ENCODE data around the gene ZXDC.

The ZXDC gene

GRCh38 chr3:126475413-126476114 is at the start of gene ZXDC:
TSS of gene ZXDC (minus strand) at chr3:126475891. CDS start at chr3:126475865, 26 bp downstream.
- Histone ChIP-seq H3K9me3 (ENCODE audit: control insufficient read depth, low read length) (no peaks in the 10 kb centered on the region), H3K27me3 (replicated peaks; ENCODE audit: control insufficient read depth, insufficient read depth, low read length) (no peaks in the 10 kb centered on the region), H3K9ac (ENCODE audit: low read length) (peak within 1 kb of the TSS; percentile 95), H3K4me3 (ENCODE audit: low read length) (peak within 1 kb of the TSS; percentile 97), H3K4me1 (ENCODE audit: control insufficient read depth, insufficient read depth, low read length) (peaks cover 36% of the 10 kb centered on the region), H3K36me3 (ENCODE audit: control insufficient read depth, insufficient read depth, low read length, severe bottlenecking) (peaks cover 10% of the 10 kb centered on the region)
- DNase-seq (ENCODE audit: low read depth), result peak; percentile 97

- Histone ChIP-seq H3K9ac (ENCODE audit: low read length) (no peak overlapping the region), H3K4me1 (ENCODE audit: control insufficient read depth, insufficient read depth, low read length) (peaks cover 3% of the 10 kb centered on the region), H3K9me3 (ENCODE audit: control insufficient read depth, low read length) (no peaks in the 10 kb centered on the region), H3K36me3 (ENCODE audit: control insufficient read depth, insufficient read depth, low read length, severe bottlenecking) (no peaks in the 10 kb centered on the region), H3K4me3 (ENCODE audit: low read length) (no peak overlapping the region), H3K27me3 (replicated peaks; ENCODE audit: control insufficient read depth, insufficient read depth, low read length) (peaks cover 27% of the 10 kb centered on the region)
- no peak for DNase-seq (ENCODE audit: low read depth)
These were observed 49.6 kb upstream of the ZXDC start for GRCh38 chr3:126525091-126525852.

GRCh38 chr3:126524429-126524988 is 48.8 kb upstream of the ZXDC start:
- Histone ChIP-seq H3K4me1 (ENCODE audit: control insufficient read depth, insufficient read depth, low read length) (peaks cover 3% of the 10 kb centered on the region), H3K27me3 (replicated peaks; ENCODE audit: control insufficient read depth, insufficient read depth, low read length) (peaks cover 33% of the 10 kb centered on the region), H3K36me3 (ENCODE audit: control insufficient read depth, insufficient read depth, low read length, severe bottlenecking) (no peaks in the 10 kb centered on the region), H3K9me3 (ENCODE audit: control insufficient read depth, low read length) (no peaks in the 10 kb centered on the region), H3K9ac (ENCODE audit: low read length) (no peak overlapping the region), H3K4me3 (ENCODE audit: low read length) (peak overlapping the region; percentile 62)
- no peak for DNase-seq (ENCODE audit: low read depth)

- no peak within 1 kb of the TSS for H3K9ac ChIP-seq (ENCODE audit: low read length)
These were observed 48.2 kb upstream of the ZXDC start, which contains the start of gene CHST13 for GRCh38 chr3:126523745-126524428. TSS of gene CHST13 (plus strand) at chr3:126524155. CDS start at chr3:126524333, 178 bp downstream.

GRCh38 chr3:126522363-126522788 is 46.7 kb upstream of the ZXDC start:
- peaks cover 46% of the 10 kb centered on the region for H3K27me3 ChIP-seq (replicated peaks; ENCODE audit: control insufficient read depth, insufficient read depth, low read length)

More at GRCh38 chr3:126523745-126524428, 48.2 kb upstream of the ZXDC start, which contains the start of gene CHST13:
- Histone ChIP-seq H3K4me1 (ENCODE audit: control insufficient read depth, insufficient read depth, low read length) (no peaks in the 10 kb centered on the region), H3K4me3 (ENCODE audit: low read length) (peak within 1 kb of the TSS; percentile 62), H3K36me3 (ENCODE audit: control insufficient read depth, insufficient read depth, low read length, severe bottlenecking) (no peaks in the 10 kb centered on the region), H3K27me3 (replicated peaks; ENCODE audit: control insufficient read depth, insufficient read depth, low read length) (peaks cover 36% of the 10 kb centered on the region), H3K9me3 (ENCODE audit: control insufficient read depth, low read length) (no peaks in the 10 kb centered on the region)
- DNase-seq (ENCODE audit: low read depth), result peak; percentile 76

GRCh38 chr3:126521122-126521891 is 45.6 kb upstream of the ZXDC start:
- Histone ChIP-seq H3K9ac (ENCODE audit: low read length) (no peak overlapping the region), H3K9me3 (ENCODE audit: control insufficient read depth, low read length) (no peaks in the 10 kb centered on the region), H3K27me3 (replicated peaks; ENCODE audit: control insufficient read depth, insufficient read depth, low read length) (peaks cover 47% of the 10 kb centered on the region), H3K4me1 (ENCODE audit: control insufficient read depth, insufficient read depth, low read length) (no peaks in the 10 kb centered on the region), H3K36me3 (ENCODE audit: control insufficient read depth, insufficient read depth, low read length, severe bottlenecking) (no peaks in the 10 kb centered on the region), H3K4me3 (ENCODE audit: low read length) (no peak overlapping the region)
- no peak for DNase-seq (ENCODE audit: low read depth)

More at GRCh38 chr3:126522363-126522788, 46.7 kb upstream of the ZXDC start:
- Histone ChIP-seq H3K36me3 (ENCODE audit: control insufficient read depth, insufficient read depth, low read length, severe bottlenecking) (no peaks in the 10 kb centered on the region), H3K9ac (ENCODE audit: low read length) (no peak overlapping the region), H3K4me1 (ENCODE audit: control insufficient read depth, insufficient read depth, low read length) (no peaks in the 10 kb centered on the region), H3K4me3 (ENCODE audit: low read length) (no peak overlapping the region), H3K9me3 (ENCODE audit: control insufficient read depth, low read length) (no peaks in the 10 kb centered on the region)
- DNase-seq (ENCODE audit: low read depth), result peak; percentile 88

- H3K36me3 ChIP-seq (ENCODE audit: control insufficient read depth, insufficient read depth, low read length, severe bottlenecking), result no peaks in the 10 kb centered on the region
- H3K9me3 ChIP-seq (ENCODE audit: control insufficient read depth, low read length), result no peaks in the 10 kb centered on the region
- no peaks in the 10 kb centered on the region for H3K4me1 ChIP-seq (ENCODE audit: control insufficient read depth, insufficient read depth, low read length)
- H3K9ac ChIP-seq (ENCODE audit: low read length), result no peak overlapping the region
- no peak for DNase-seq (ENCODE audit: low read depth)
- H3K4me3 ChIP-seq (ENCODE audit: low read length), result no peak overlapping the region
- peaks cover 38% of the 10 kb centered on the region for H3K27me3 ChIP-seq (replicated peaks; ENCODE audit: control insufficient read depth, insufficient read depth, low read length)
These were observed 44.1 kb upstream of the ZXDC start for GRCh38 chr3:126519506-126520455.

- no peak overlapping the region for H3K9ac ChIP-seq (ENCODE audit: low read length)
- H3K4me3 ChIP-seq (ENCODE audit: low read length), result no peak overlapping the region
- H3K9me3 ChIP-seq (ENCODE audit: control insufficient read depth, low read length), result no peaks in the 10 kb centered on the region
- H3K4me1 ChIP-seq (ENCODE audit: control insufficient read depth, insufficient read depth, low read length), result no peaks in the 10 kb centered on the region
- no peaks in the 10 kb centered on the region for H3K36me3 ChIP-seq (ENCODE audit: control insufficient read depth, insufficient read depth, low read length, severe bottlenecking)
- peaks cover 37% of the 10 kb centered on the region for H3K27me3 ChIP-seq (replicated peaks; ENCODE audit: control insufficient read depth, insufficient read depth, low read length)
- no peak for DNase-seq (ENCODE audit: low read depth)
These were observed 43.1 kb upstream of the ZXDC start for GRCh38 chr3:126518779-126519177.

GRCh38 chr3:126517986-126518778 is 42.5 kb upstream of the ZXDC start:
- Histone ChIP-seq H3K27me3 (replicated peaks; ENCODE audit: control insufficient read depth, insufficient read depth, low read length) (peaks cover 36% of the 10 kb centered on the region), H3K4me3 (ENCODE audit: low read length) (no peak overlapping the region), H3K9ac (ENCODE audit: low read length) (no peak overlapping the region), H3K9me3 (ENCODE audit: control insufficient read depth, low read length) (no peaks in the 10 kb centered on the region), H3K4me1 (ENCODE audit: control insufficient read depth, insufficient read depth, low read length) (no peaks in the 10 kb centered on the region), H3K36me3 (ENCODE audit: control insufficient read depth, insufficient read depth, low read length, severe bottlenecking) (no peaks in the 10 kb centered on the region)
- DNase-seq (ENCODE audit: low read depth), result no peak

Measured in adipocyte (in vitro differentiated cells).